ENCODE results near the gene ZGLP1. TPM values are rescaled to one million over a fixed set of nuclear protein-coding genes. Genes with fewer than 3 reads are reported as not detected.
"Not testable (repeated sequence)": the region's sequence is repeated elsewhere in the genome, so short reads cannot be mapped to it uniquely, and the experiment has no call there.

The ZGLP1 gene
- total RNA-seq, 2 experiments from 2014 or later = 5.7 to 8.8 TPM

DNA sequence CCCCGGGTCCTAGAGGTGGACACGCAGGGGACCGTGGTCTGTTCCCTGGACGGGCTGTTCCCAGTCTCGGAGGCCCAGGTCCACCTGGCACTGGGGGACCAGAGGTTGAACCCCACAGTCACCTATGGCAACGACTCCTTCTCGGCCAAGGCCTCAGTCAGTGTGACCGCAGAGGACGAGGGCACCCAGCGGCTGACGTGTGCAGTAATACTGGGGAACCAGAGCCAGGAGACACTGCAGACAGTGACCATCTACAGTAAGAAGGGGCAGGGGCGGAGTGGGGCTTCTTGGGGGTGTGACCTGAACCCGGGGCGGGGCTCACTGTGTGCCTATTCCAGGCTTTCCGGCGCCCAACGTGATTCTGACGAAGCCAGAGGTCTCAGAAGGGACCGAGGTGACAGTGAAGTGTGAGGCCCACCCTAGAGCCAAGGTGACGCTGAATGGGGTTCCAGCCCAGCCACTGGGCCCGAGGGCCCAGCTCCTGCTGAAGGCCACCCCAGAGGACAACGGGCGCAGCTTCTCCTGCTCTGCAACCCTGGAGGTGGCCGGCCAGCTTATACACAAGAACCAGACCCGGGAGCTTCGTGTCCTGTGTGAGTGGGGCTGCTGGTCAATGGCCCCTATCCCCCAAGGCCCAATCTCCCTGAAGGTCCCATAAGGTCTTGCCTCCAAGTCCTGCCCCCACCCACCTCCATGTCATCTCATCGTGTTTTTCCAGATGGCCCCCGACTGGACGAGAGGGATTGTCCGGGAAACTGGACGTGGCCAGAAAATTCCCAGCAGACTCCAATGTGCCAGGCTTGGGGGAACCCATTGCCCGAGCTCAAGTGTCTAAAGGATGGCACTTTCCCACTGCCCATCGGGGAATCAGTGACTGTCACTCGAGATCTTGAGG lies 25.3 kb downstream of the ZGLP1 start:
- POLR2A ChIA-PET = no interaction called here
- CTCF ChIA-PET (ENCODE audit: unreplicated experiment) = no interaction called here

DNA sequence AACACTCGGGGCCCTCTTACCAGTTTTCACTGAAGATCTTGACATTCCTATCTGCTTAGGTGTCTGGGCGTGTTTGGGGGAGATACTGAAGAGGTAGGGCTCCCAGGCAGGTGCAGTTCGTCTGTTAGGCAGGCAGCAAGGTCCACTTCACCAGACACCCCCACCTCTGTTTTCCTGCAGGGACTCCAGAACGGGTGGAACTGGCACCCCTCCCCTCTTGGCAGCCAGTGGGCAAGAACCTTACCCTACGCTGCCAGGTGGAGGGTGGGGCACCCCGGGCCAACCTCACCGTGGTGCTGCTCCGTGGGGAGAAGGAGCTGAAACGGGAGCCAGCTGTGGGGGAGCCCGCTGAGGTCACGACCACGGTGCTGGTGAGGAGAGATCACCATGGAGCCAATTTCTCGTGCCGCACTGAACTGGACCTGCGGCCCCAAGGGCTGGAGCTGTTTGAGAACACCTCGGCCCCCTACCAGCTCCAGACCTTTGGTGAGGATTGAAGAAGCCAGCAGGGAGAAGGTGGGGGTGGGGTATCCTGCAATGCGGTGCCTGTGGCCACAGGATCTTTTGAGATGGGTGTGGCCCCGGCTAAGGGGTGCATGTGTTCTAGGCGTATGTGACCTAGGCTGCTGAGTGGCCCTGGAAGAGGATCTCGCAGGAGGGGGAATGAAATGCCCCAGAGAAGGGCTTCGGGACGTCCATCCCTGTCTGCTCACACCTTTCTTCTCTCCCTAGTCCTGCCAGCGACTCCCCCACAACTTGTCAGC lies 26.1 kb downstream of the ZGLP1 start:
- POLR2A ChIA-PET = interaction anchor here (0.6 kb wide), 1 partner anchor 54 kb away, joined by 6 read pairs; no protein-coding TSS in a partner anchor
- no peak overlapping the region for H2AFZ ChIP-seq (ENCODE audit: low read length)

More for the DNA sequence above, 25.3 kb downstream of the ZGLP1 start:
- Histone ChIP-seq H3K36me3 (ENCODE audit: insufficient read depth, low read length) (peaks cover 23% of the 10 kb centered on the region; the same call in 1 of the 2 replicates), H3K4me2 (ENCODE audit: low read length) (no peak overlapping the region), H3K9me2 (ENCODE audit: insufficient read depth, low read length) (no peaks in the 10 kb centered on the region), H3K4me1 (ENCODE audit: insufficient read depth, low read length, poor library complexity, severe bottlenecking) (peaks cover 39% of the 10 kb centered on the region), H4K20me1 (ENCODE audit: insufficient read depth, low read length) (no peaks in the 10 kb centered on the region), H3K9me3 (ENCODE audit: low read length) (no peaks in the 10 kb centered on the region), H2AFZ (ENCODE audit: low read length) (no peak overlapping the region), H3K4me3 (ENCODE audit: low read depth, low read length, poor library complexity, severe bottlenecking) (no peak overlapping the region), H3K79me2 (ENCODE audit: insufficient read depth, low read depth, low read length) (no peaks in the 10 kb centered on the region), H3K27ac (ENCODE audit: low read depth, low read length, poor library complexity, severe bottlenecking) (no peak overlapping the region)
- no peak for TF ChIP-seq EZH2phosphoT487 (IDR thresholded peaks at IDR 0.05; ENCODE audit: borderline replicate concordance, low read depth, low read length)
- TF ChIP-seq, protein P1, sequence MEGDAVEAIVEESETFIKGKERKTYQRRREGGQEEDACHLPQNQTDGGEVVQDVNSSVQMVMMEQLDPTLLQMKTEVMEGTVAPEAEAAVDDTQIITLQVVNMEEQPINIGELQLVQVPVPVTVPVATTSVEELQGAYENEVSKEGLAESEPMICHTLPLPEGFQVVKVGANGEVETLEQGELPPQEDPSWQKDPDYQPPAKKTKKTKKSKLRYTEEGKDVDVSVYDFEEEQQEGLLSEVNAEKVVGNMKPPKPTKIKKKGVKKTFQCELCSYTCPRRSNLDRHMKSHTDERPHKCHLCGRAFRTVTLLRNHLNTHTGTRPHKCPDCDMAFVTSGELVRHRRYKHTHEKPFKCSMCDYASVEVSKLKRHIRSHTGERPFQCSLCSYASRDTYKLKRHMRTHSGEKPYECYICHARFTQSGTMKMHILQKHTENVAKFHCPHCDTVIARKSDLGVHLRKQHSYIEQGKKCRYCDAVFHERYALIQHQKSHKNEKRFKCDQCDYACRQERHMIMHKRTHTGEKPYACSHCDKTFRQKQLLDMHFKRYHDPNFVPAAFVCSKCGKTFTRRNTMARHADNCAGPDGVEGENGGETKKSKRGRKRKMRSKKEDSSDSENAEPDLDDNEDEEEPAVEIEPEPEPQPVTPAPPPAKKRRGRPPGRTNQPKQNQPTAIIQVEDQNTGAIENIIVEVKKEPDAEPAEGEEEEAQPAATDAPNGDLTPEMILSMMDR (conservative IDR thresholded peaks at IDR 0.05; ENCODE audit: low read length) = no peak
- no peak for DNase-seq (ENCODE audit: low spot score)
- BruUV-seq (replicated peaks) = no TSS peak
- intact Hi-C loops (cut with micrococcal nuclease; ENCODE audit: unreplicated experiment) = no loop called here

DNA sequence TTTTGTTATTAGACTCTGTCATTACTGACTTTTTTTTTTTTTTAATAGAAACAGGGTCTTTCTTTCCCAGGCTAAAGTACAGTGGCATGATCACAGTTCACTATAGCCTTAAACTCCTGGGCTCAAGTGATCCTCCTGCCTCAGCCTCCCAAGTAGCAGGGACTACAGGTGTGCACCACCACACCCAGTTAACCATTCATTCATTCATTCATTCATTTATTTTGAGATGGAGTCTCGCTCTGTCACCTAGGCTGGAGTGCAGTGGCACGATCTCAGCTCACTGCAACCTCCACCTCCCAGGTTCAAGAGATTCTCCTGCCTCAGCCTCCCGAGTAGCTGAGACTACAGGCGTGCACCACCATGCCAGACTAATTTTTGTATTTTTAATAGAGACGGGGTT lies 27.6 kb downstream of the ZGLP1 start:
- intact Hi-C loops (cut with micrococcal nuclease; ENCODE audit: unreplicated experiment); DNase-seq (ENCODE audit: low spot score); BruUV-seq (replicated peaks); H3K9me2 ChIP-seq (ENCODE audit: insufficient read depth, low read length); H3K27ac ChIP-seq (ENCODE audit: low read depth, low read length, poor library complexity, severe bottlenecking); H3K9me3 ChIP-seq (ENCODE audit: low read length); H2AFZ ChIP-seq (ENCODE audit: low read length); CTCF ChIA-PET (ENCODE audit: unreplicated experiment); H4K20me1 ChIP-seq (ENCODE audit: insufficient read depth, low read length); H3K4me2 ChIP-seq (ENCODE audit: low read length); H3K4me3 ChIP-seq (ENCODE audit: low read depth, low read length, poor library complexity, severe bottlenecking); H3K79me2 ChIP-seq (ENCODE audit: insufficient read depth, low read depth, low read length): not testable (repeated sequence)
- Histone ChIP-seq H3K36me3 (ENCODE audit: insufficient read depth, low read length) (peaks cover 23% of the 10 kb centered on the region; the same call in 1 of the 2 replicates), H3K4me1 (ENCODE audit: insufficient read depth, low read length, poor library complexity, severe bottlenecking) (peaks cover 18% of the 10 kb centered on the region)
- POLR2A ChIA-PET = interaction anchor here (0.6 kb wide), 1 partner anchor 44 kb away, joined by 3 read pairs; no protein-coding TSS in a partner anchor

More for the DNA sequence above, 26.1 kb downstream of the ZGLP1 start:
- Histone ChIP-seq H3K4me2 (ENCODE audit: low read length) (no peak overlapping the region), H3K9me3 (ENCODE audit: low read length) (no peaks in the 10 kb centered on the region), H4K20me1 (ENCODE audit: insufficient read depth, low read length) (no peaks in the 10 kb centered on the region), H3K4me1 (ENCODE audit: insufficient read depth, low read length, poor library complexity, severe bottlenecking) (peaks cover 31% of the 10 kb centered on the region), H3K36me3 (ENCODE audit: insufficient read depth, low read length) (peaks cover 23% of the 10 kb centered on the region; the same call in 1 of the 2 replicates), H3K9me2 (ENCODE audit: insufficient read depth, low read length) (no peaks in the 10 kb centered on the region), H3K79me2 (ENCODE audit: insufficient read depth, low read depth, low read length) (no peaks in the 10 kb centered on the region), H3K4me3 (ENCODE audit: low read depth, low read length, poor library complexity, severe bottlenecking) (no peak overlapping the region), H3K27ac (ENCODE audit: low read depth, low read length, poor library complexity, severe bottlenecking) (no peak overlapping the region)
- DNase-seq (ENCODE audit: low spot score) = no peak
- CTCF ChIA-PET (ENCODE audit: unreplicated experiment) = no interaction called here
- intact Hi-C loops (cut with micrococcal nuclease; ENCODE audit: unreplicated experiment) = no loop called here
- no TSS peak for BruUV-seq (replicated peaks)
- no peak for TF ChIP-seq EZH2phosphoT487 (IDR thresholded peaks at IDR 0.05; ENCODE audit: borderline replicate concordance, low read depth, low read length)
- TF ChIP-seq, protein P1 (conservative IDR thresholded peaks at IDR 0.05; ENCODE audit: low read length) = no peak

Data from OCI-LY7 (cell line).